ENCODE data around the gene TMED4. TPM values are rescaled to one million over a fixed set of nuclear protein-coding genes. Genes with fewer than 3 reads are reported as not detected.

TMED4 gene
- total RNA-seq, 4 donors from 2014 or later: 68.0 to 123 (median 102) TPM

- 56 to 57% methylated on average over 25 to 28 of the region's 35 CpGs for WGBS, 2 donors
- H3K4me1 ChIP-seq: peaks cover 7 to 30% (median 18%) of the 10 kb centered on the region in 3 donors
- peak overlapping the region; percentile 74 to 85 (median 81) for H3K4me3 ChIP-seq
- H3K36me3 ChIP-seq: no peaks in the 10 kb centered on the region
- peak overlapping the region; percentile 97 to 99 (median 99) for H3K27ac ChIP-seq
- TF ChIP-seq POLR2A (IDR thresholded peaks at IDR 0.05): no peak
- no peak for TF ChIP-seq CTCF (IDR thresholded peaks at IDR 0.05)
- intact Hi-C loops (cut with DNase I): no loop called here
- H3K9me3 ChIP-seq: no peaks in the 10 kb centered on the region
- DNase-seq: no peak
- H3K27me3 ChIP-seq: no peaks in the 10 kb centered on the region
Measured at GRCh38 chr7:44607141-44608068, 25.4 kb upstream of the TMED4 start.

GRCh38 chr7:44606341-44607140 lies 24.5 kb upstream of the TMED4 start, which contains the start of gene OGDH:
Gene OGDH (plus strand): TSS chr7:44606627. CDS start chr7:44624344, 17,717 bp downstream.
- peaks cover 7 to 30% (median 18%) of the 10 kb centered on the region in 3 donors for H3K4me1 ChIP-seq
- no peaks in the 10 kb centered on the region for H3K9me3 ChIP-seq
- peak within 1 kb of the TSS; percentile 97 to 99 (median 99) for H3K27ac ChIP-seq
- WGBS, 2 donors: 0% methylated on average over 12 to 18 of the region's 93 CpGs
- peak within 1 kb of the TSS; percentile 74 to 85 (median 81) for H3K4me3 ChIP-seq
- DNase-seq: peak; percentile 91
- peaks cover 0 to 5% (median 0%) of the 10 kb centered on the region in 4 donors for H3K27me3 ChIP-seq
- TF ChIP-seq POLR2A (IDR thresholded peaks at IDR 0.05) (peak in 3 of 4 donors; percentile 92 to 97 (median 93)), CTCF (IDR thresholded peaks at IDR 0.05) (peak in 3 of 6 experiments; percentile 21 to 38 (median 29))
- H3K36me3 ChIP-seq: no peaks in the 10 kb centered on the region
- intact Hi-C loops (cut with DNase I): no loop called here

GRCh38 chr7:44604941-44605340 lies 22.9 kb upstream of the TMED4 start:
- peaks cover 5 to 30% (median 18%) of the 10 kb centered on the region in 3 donors for H3K4me1 ChIP-seq
- H3K9me3 ChIP-seq: no peaks in the 10 kb centered on the region
- H3K27me3 ChIP-seq: peaks cover 0 to 5% (median 0%) of the 10 kb centered on the region in 4 donors
- 72 to 74% methylated on average over 2 of the region's 2 CpGs for WGBS, 2 donors
- no peak overlapping the region for H3K4me3 ChIP-seq
- no peak overlapping the region for H3K27ac ChIP-seq
- TF ChIP-seq POLR2A (IDR thresholded peaks at IDR 0.05) (no peak), CTCF (IDR thresholded peaks at IDR 0.05) (no peak)
- intact Hi-C loops (cut with DNase I): no loop called here
- no peaks in the 10 kb centered on the region for H3K36me3 ChIP-seq
- DNase-seq: no peak

GRCh38 chr7:44603193-44603592 lies 21.2 kb upstream of the TMED4 start:
- Histone ChIP-seq H3K4me3 (no peak overlapping the region), H3K27ac (no peak overlapping the region), H3K9me3 (no peaks in the 10 kb centered on the region), H3K36me3 (no peaks in the 10 kb centered on the region), H3K27me3 (peaks cover 0 to 5% (median 0%) of the 10 kb centered on the region in 4 donors), H3K4me1 (peaks cover 0 to 21% (median 14%) of the 10 kb centered on the region in 3 donors)
- WGBS, 2 donors: 64 to 67% methylated on average over 6 of the region's 6 CpGs
- no peak for DNase-seq
- intact Hi-C loops (cut with DNase I): no loop called here
- TF ChIP-seq POLR2A (IDR thresholded peaks at IDR 0.05) (no peak), CTCF (IDR thresholded peaks at IDR 0.05) (no peak)

Measured in esophagus squamous epithelium (tissue), 5 donors.